ENCODE data around the gene SRD5A1. TPM values are rescaled to one million over a fixed set of nuclear protein-coding genes. Genes with fewer than 3 reads are reported as not detected.

The SRD5A1 gene
- total RNA-seq, 4 donors from 2014 or later, result 3.5 to 11.5 (median 6.9) TPM

DNA sequence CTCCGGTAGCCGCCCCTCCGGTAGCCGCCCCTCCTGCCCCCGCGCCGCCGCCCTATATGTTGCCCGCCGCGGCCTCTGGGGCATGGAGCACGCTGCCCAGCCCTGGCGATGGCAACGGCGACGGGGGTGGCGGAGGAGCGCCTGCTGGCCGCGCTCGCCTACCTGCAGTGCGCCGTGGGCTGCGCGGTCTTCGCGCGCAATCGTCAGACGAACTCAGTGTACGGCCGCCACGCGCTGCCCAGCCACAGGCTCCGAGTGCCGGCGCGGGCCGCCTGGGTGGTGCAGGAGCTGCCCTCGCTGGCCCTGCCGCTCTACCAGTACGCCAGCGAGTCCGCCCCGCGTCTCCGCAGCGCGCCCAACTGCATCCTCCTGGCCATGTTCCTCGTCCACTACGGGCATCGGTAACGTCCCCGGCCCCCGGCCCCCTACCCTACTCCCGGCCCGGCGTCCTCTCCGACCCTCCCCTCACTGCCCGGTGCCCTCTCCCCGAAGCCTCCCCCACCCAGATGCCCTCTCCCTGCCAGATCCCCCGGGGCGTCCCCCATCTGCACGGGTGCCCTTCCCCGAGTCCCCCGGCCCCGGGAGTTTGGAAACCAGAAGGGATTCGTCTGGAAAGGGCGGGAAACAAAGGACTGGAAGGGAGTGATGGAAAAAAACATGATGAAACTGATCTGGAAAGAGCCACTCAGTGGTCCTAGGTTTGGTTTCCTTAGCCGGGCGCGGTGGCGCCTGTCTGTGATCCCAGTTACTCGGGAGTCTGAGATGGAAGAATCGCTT lies 417 bp downstream of the SRD5A1 start:
- peaks cover 0 to 33% (median 16%) of the 10 kb centered on the region in 4 donors for H3K4me1 ChIP-seq
- no peak for TF ChIP-seq POLR2A (IDR thresholded peaks at IDR 0.05)
- no peak for TF ChIP-seq EP300 (IDR thresholded peaks at IDR 0.05)
- TF ChIP-seq, protein P1, sequence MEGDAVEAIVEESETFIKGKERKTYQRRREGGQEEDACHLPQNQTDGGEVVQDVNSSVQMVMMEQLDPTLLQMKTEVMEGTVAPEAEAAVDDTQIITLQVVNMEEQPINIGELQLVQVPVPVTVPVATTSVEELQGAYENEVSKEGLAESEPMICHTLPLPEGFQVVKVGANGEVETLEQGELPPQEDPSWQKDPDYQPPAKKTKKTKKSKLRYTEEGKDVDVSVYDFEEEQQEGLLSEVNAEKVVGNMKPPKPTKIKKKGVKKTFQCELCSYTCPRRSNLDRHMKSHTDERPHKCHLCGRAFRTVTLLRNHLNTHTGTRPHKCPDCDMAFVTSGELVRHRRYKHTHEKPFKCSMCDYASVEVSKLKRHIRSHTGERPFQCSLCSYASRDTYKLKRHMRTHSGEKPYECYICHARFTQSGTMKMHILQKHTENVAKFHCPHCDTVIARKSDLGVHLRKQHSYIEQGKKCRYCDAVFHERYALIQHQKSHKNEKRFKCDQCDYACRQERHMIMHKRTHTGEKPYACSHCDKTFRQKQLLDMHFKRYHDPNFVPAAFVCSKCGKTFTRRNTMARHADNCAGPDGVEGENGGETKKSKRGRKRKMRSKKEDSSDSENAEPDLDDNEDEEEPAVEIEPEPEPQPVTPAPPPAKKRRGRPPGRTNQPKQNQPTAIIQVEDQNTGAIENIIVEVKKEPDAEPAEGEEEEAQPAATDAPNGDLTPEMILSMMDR (IDR thresholded peaks at IDR 0.05), result no peak

DNA sequence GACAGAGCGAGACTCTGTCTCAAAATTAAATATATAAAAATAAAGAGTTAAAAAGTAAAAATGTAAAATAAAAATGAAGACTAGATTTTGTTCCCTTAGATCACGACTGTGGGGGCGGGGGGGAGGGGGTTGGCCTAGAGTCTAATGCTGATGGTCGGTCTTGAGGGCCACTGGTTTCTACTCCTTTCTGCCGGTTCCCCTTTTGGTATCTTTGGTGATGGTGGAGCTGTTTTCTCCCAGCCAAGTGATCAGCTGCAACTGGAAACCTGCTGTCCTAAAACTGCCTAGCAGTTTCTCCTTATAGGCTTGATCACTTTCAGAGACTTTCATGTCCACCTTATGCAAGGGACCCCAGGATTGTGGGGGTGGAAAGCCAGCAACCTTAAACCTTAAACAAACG lies 1.1 kb downstream of the SRD5A1 start:
- DNase-seq (ENCODE audit: low spot score in 2 of 2), result no peak
- Histone ChIP-seq H3K9me3 (no peaks in the 10 kb centered on the region), H3K36me3 (peaks cover 0 to 22% (median 0%) of the 10 kb centered on the region in 3 donors), H3K4me3 (peak overlapping the region; percentile 70 to 99 (median 72)), H3K27ac (no peak overlapping the region), H3K27me3 (no peaks in the 10 kb centered on the region), H3K4me1 (peaks cover 0 to 35% (median 16%) of the 10 kb centered on the region in 4 donors)
- WGBS, 2 donors, result 13 to 16% methylated on average over 6 of the region's 6 CpGs
- TF ChIP-seq POLR2A (IDR thresholded peaks at IDR 0.05), result no peak
- no peak for TF ChIP-seq EP300 (IDR thresholded peaks at IDR 0.05)
- TF ChIP-seq, protein P1 (IDR thresholded peaks at IDR 0.05), result no peak

More for the DNA sequence above, 417 bp downstream of the SRD5A1 start:
- Histone ChIP-seq H3K36me3 (peaks cover 0 to 29% (median 0%) of the 10 kb centered on the region in 3 donors), H3K9me3 (no peaks in the 10 kb centered on the region), H3K4me3 (peak overlapping the region; percentile 70 to 99 (median 72)), H3K27ac (peak overlapping the region; percentile 75 to 96 (median 94)), H3K27me3 (no peaks in the 10 kb centered on the region)
- WGBS, 2 donors, result 0 to 1% methylated on average over 19 to 38 of the region's 75 CpGs
- DNase-seq (ENCODE audit: low spot score in 2 of 2), result no peak

DNA sequence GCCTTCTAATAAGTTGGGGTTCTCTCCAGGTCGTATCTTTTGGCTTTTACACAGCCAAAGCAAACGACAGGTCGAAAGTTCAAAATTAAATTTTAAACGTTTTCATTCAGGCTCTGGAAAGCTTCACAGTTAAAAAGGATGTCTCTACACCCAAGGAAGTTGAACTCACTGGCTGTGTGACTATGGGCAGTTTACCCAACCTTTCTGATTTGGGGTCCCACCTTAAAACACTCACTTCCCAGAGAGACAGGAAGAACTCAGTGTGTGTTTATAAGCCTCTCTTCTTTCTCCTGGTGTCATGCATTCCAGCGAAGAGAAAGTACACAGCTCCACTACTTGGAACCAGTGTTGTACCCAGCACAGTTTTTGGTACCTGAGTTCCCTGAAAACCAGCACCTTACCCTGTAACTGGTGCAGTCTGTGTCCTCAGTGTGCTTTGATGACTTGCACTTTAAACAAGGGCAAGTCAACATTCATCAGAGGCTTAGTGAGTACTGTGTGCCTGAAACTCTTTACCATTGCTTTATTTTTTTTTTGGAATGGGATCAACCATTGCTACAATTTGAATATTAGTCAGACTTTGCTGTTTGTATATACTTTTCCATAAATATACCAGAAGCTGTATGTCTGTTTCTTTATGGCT lies 1.7 kb downstream of the SRD5A1 start:
- WGBS, 2 donors, result 69 to 74% methylated on average over 5 of the region's 5 CpGs
- peaks cover 0 to 35% (median 16%) of the 10 kb centered on the region in 4 donors for H3K4me1 ChIP-seq
- TF ChIP-seq POLR2A (IDR thresholded peaks at IDR 0.05), result no peak
- no peak for TF ChIP-seq EP300 (IDR thresholded peaks at IDR 0.05)
- TF ChIP-seq, protein P1 (IDR thresholded peaks at IDR 0.05), result no peak
- no peak overlapping the region for H3K27ac ChIP-seq
- H3K4me3 ChIP-seq, result no peak overlapping the region
- no peaks in the 10 kb centered on the region for H3K27me3 ChIP-seq
- peaks cover 0 to 16% (median 0%) of the 10 kb centered on the region in 3 donors for H3K36me3 ChIP-seq
- DNase-seq (ENCODE audit: low spot score in 2 of 2), result no peak
- no peaks in the 10 kb centered on the region for H3K9me3 ChIP-seq

DNA sequence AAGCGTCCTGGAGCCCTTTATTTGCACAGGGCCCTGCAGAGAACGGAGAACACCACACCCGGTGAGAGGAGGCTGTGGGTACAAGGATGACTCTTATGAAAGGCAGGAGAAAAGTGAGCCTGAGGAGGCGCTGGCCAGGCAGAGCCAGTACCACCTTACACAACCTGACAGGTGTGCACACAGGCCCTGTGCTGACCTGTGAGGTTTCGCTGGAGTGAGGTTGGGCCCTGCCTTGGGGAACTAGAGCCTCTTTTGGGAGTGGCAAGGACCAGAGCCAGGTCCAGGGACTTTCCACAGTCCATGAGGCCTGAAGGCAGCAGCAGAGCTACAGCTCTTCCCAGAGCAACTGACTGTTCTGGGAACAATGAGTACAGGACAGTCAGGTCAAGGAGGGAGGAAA lies 3.1 kb downstream of the SRD5A1 start:
- Histone ChIP-seq H3K4me3 (no peak overlapping the region), H3K27ac (no peak overlapping the region), H3K9me3 (no peaks in the 10 kb centered on the region), H3K27me3 (no peaks in the 10 kb centered on the region), H3K4me1 (peaks cover 0 to 29% (median 15%) of the 10 kb centered on the region in 4 donors), H3K36me3 (peaks cover 0 to 2% (median 0%) of the 10 kb centered on the region in 3 donors)
- no peak for TF ChIP-seq POLR2A (IDR thresholded peaks at IDR 0.05)
- TF ChIP-seq, protein P1 (IDR thresholded peaks at IDR 0.05), result no peak
- TF ChIP-seq EP300 (IDR thresholded peaks at IDR 0.05), result no peak
- no peak for DNase-seq (ENCODE audit: low spot score in 2 of 2)
- WGBS, 2 donors, result 74 to 87% methylated on average over 5 of the region's 5 CpGs

DNA sequence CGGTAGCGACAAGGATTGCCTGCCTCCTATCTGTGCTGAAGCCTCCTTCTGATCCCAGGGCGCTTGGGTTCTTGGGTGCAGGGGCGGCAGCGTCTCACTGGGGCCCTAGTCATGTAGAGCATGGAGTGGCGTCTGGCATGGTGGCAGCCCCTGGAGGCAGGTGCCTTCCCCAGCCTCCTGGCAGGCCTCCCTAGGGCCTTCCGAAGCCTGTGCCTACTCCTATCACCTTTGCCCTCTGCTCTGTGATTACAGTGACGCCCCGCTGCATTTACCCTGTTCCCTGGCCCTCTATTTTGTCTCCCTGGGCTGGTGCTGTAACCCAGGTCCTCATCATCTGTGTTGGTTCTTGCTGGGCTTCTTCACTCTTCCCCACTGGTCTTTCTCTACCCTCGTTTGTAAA lies 3.8 kb downstream of the SRD5A1 start:
- Histone ChIP-seq H3K27me3 (no peaks in the 10 kb centered on the region), H3K27ac (no peak overlapping the region)

More for the DNA sequence above, 3.8 kb downstream of the SRD5A1 start:
- 69 to 87% methylated on average over 10 of the region's 10 CpGs for WGBS, 2 donors
- H3K36me3 ChIP-seq, result no peaks in the 10 kb centered on the region
- H3K9me3 ChIP-seq, result no peaks in the 10 kb centered on the region
- H3K4me1 ChIP-seq, result peaks cover 0 to 22% (median 7%) of the 10 kb centered on the region in 4 donors
- DNase-seq (ENCODE audit: low spot score in 2 of 2), result no peak
- H3K4me3 ChIP-seq, result no peak overlapping the region
- TF ChIP-seq POLR2A (IDR thresholded peaks at IDR 0.05), result no peak
- no peak for TF ChIP-seq EP300 (IDR thresholded peaks at IDR 0.05)
- TF ChIP-seq, protein P1 (IDR thresholded peaks at IDR 0.05), result no peak
